H9 (cell line): ENCODE measurements around the gene ANTXR2. TPM values are rescaled to one million over a fixed set of nuclear protein-coding genes. Genes with fewer than 3 reads are reported as not detected.

ENCODE experiments used
- DNase-seq: peaks from one replicate; pipeline ENCODE4 v3.0.0-alpha.2; 2017
- H2AFZ ChIP-seq: one replicate; pipeline ENCODE4 v1.6.1; 2013; ENCODE audit warnings: mild to moderate bottlenecking, low read length, control low read depth, moderate library complexity
- H2AK5ac ChIP-seq: 2 replicates; pipeline ENCODE4 v1.6.1; 2013; ENCODE audit warnings: low read length, control low read depth, mixed read lengths; ENCODE audit not compliant: insufficient read length
- H2BK120ac ChIP-seq: one replicate; pipeline ENCODE4 v1.6.1; 2013; ENCODE audit warnings: low read depth, mild to moderate bottlenecking, low read length, control low read depth, inconsistent platforms; ENCODE audit not compliant: poor library complexity, severe bottlenecking
- H2BK12ac ChIP-seq: 2 replicates; pipeline ENCODE4 v1.6.1; 2013; ENCODE audit warnings: low read length, control low read depth, mixed read lengths, low read depth; ENCODE audit not compliant: insufficient read length
- H2BK15ac ChIP-seq: 2 replicates; pipeline ENCODE4 v1.6.1; 2013; ENCODE audit warnings: low read depth, low read length, control low read depth
- H2BK20ac ChIP-seq: one replicate; pipeline ENCODE4 v1.6.1; 2013; ENCODE audit warnings: low read depth, mild to moderate bottlenecking, low read length, control low read depth, inconsistent platforms; ENCODE audit not compliant: poor library complexity, severe bottlenecking
- H2BK5ac ChIP-seq: 2 replicates; pipeline ENCODE4 v1.6.1; 2013; ENCODE audit warnings: low read length, control low read depth, mixed read lengths; ENCODE audit not compliant: insufficient read length
- H3K14ac ChIP-seq: 2 replicates; pipeline ENCODE4 v1.6.1; 2013; ENCODE audit warnings: low read length, control low read depth; ENCODE audit not compliant: insufficient read depth
- H3K18ac ChIP-seq: 2 replicates; pipeline ENCODE4 v1.6.1; 2013; ENCODE audit warnings: low read depth, mild to moderate bottlenecking, mixed read lengths, low read length, control low read depth; ENCODE audit not compliant: insufficient read length
- H3K23ac ChIP-seq: 2 replicates; pipeline ENCODE4 v1.6.1; 2013; ENCODE audit warnings: low read length, control low read depth, mixed read lengths, low read depth; ENCODE audit not compliant: insufficient read length
- H3K23me2 ChIP-seq: 2 replicates; pipeline ENCODE4 v1.6.1; 2013; ENCODE audit warnings: low read depth, mild to moderate bottlenecking, mixed read lengths, low read length, control low read depth; ENCODE audit not compliant: insufficient read length, poor library complexity, severe bottlenecking
- H3K27ac ChIP-seq: 2 replicates; pipeline ENCODE4 v1.5.1; 2013; ENCODE audit warnings: low read length, control low read depth, mixed read lengths, low read depth; ENCODE audit not compliant: insufficient read length
- H3K27me3 ChIP-seq: 2 replicates; pipeline ENCODE4 v1.6.1; 2013; ENCODE audit warnings: low read length, control low read depth, inconsistent platforms; ENCODE audit not compliant: insufficient read depth
- H3K4ac ChIP-seq: 2 replicates; pipeline ENCODE4 v1.6.1; 2013; ENCODE audit warnings: low read depth, mild to moderate bottlenecking, control low read depth, inconsistent platforms, low read length, moderate library complexity
- H3K4me1 ChIP-seq: 2 replicates; pipeline ENCODE4 v1.6.1; 2013; ENCODE audit warnings: low read length, control low read depth, inconsistent platforms; ENCODE audit not compliant: insufficient read depth
- H3K4me2 ChIP-seq: 2 replicates; pipeline ENCODE4 v1.6.1; 2013; ENCODE audit warnings: low read length, control low read depth, mixed read lengths; ENCODE audit not compliant: insufficient read length, insufficient read depth
- H3K56ac ChIP-seq: 2 replicates; pipeline ENCODE4 v1.6.1; 2013; ENCODE audit warnings: low read depth, mild to moderate bottlenecking, mixed read lengths, low read length, control low read depth; ENCODE audit not compliant: insufficient read length
- H3K79me1 ChIP-seq: 2 replicates; pipeline ENCODE4 v1.6.1; 2013; ENCODE audit warnings: low read depth, mild to moderate bottlenecking, moderate library complexity, low read length, control low read depth, inconsistent platforms; ENCODE audit not compliant: insufficient read depth, poor library complexity, severe bottlenecking
- H3K79me2 ChIP-seq: 2 replicates; pipeline ENCODE4 v1.6.1; 2013; ENCODE audit warnings: low read length, control low read depth, inconsistent platforms; ENCODE audit not compliant: insufficient read depth
- H3K9ac ChIP-seq: 2 replicates; pipeline ENCODE4 v1.6.1; 2013; ENCODE audit warnings: low read length, control low read depth, mixed read lengths; ENCODE audit not compliant: insufficient read length; ENCODE audit errors: extremely low read depth
- H3K9me3 ChIP-seq: one replicate; pipeline ENCODE4 v1.6.1; 2013; ENCODE audit warnings: low read depth, low read length, inconsistent platforms; ENCODE audit not compliant: control insufficient read depth
- H3T11ph ChIP-seq: one replicate; pipeline ENCODE4 v1.6.1; 2013; ENCODE audit warnings: mild to moderate bottlenecking, low read length, control low read depth, inconsistent platforms
- H4K20me1 ChIP-seq: one replicate; pipeline ENCODE4 v1.6.1; 2013; ENCODE audit not compliant: control insufficient read depth, insufficient read length, insufficient read depth
- H4K5ac ChIP-seq: 2 replicates; pipeline ENCODE4 v1.6.1; 2013; ENCODE audit warnings: low read depth, mild to moderate bottlenecking, mixed read lengths, low read length, control low read depth; ENCODE audit not compliant: insufficient read length
- H4K8ac ChIP-seq: replicated peaks from 2 replicates; pipeline ENCODE4 v1.6.1; 2013; ENCODE audit warnings: low read length, control low read depth, mixed read lengths, low read depth; ENCODE audit not compliant: insufficient read length
- H4K91ac ChIP-seq: 2 replicates; pipeline ENCODE4 v1.6.1; 2013; ENCODE audit warnings: low read depth, mild to moderate bottlenecking, moderate library complexity, mixed read lengths, low read length, control low read depth; ENCODE audit not compliant: insufficient read length
- H3K27ac Mint-ChIP-seq, 3 experiments: 2 replicates in 2 of 3; 3 replicates in 1 of 3; pipeline ENCODE4 v1.8.0; 2020 to 2021; ENCODE audit warnings: mixed read lengths in 3 of 3, mild to moderate bottlenecking in 1 of 3, moderate library complexity in 1 of 3
- H3K27me3 Mint-ChIP-seq: 2 replicates; pipeline ENCODE4 v1.8.0; 2021; ENCODE audit warnings: low read depth, mild to moderate bottlenecking, moderate library complexity, mixed read lengths
- H3K36me3 Mint-ChIP-seq, 3 experiments: 2 replicates in 2 of 3; 3 replicates in 1 of 3; pipeline ENCODE4 v1.8.0; 2020 to 2021; ENCODE audit warnings: low read depth in 3 of 3, mixed read lengths in 3 of 3; ENCODE audit not compliant: insufficient read depth in 1 of 3
- H3K4me1 Mint-ChIP-seq, 2 experiments: 2 replicates each; pipeline ENCODE4 v1.8.0; 2020; ENCODE audit warnings: mixed read lengths in 2 of 2
- H3K4me3 Mint-ChIP-seq, 2 experiments: 2 replicates in 1 of 2; 3 replicates in 1 of 2; pipeline ENCODE4 v1.8.0; 2020 to 2021; ENCODE audit warnings: mild to moderate bottlenecking in 2 of 2, mixed read lengths in 2 of 2, moderate library complexity in 1 of 2
- H3K9me3 Mint-ChIP-seq, 2 experiments: 2 replicates in 1 of 2; 3 replicates in 1 of 2; pipeline ENCODE4 v1.8.0; 2020; ENCODE audit warnings: mild to moderate bottlenecking in 2 of 2, mixed read lengths in 2 of 2, moderate library complexity in 1 of 2
- WGBS: extraction: QIAGEN DNeasy Blood & Tissue Kit; methylation state at CpG from one replicate; pipeline ENCODE4 v1.1.7; 2013; ENCODE audit warnings: missing lambda C conversion rate, low lambda C conversion rate, mixed read lengths; ENCODE audit not compliant: insufficient read length; ENCODE audit errors: extremely low coverage; 5-methylcytosine and 5-hydroxymethylcytosine counted together
- total RNA-seq: library from RNA; stranded (reverse); gene quantifications from 2 replicates; pipeline ENCODE4 v1.2.1, GENCODE V29; 2021
- TF ChIP-seq, protein P1 (sequence below): fragments of 200-600 bp; sonication (generic); conservative IDR thresholded peaks from 3 replicates; pipeline ENCODE4 v1.8.0; 2021; ENCODE audit warnings: antibody characterized with exemption, mild to moderate bottlenecking

The ANTXR2 gene
- total RNA-seq, 1 experiment from 2014 or later = 4.7 TPM

DNA sequence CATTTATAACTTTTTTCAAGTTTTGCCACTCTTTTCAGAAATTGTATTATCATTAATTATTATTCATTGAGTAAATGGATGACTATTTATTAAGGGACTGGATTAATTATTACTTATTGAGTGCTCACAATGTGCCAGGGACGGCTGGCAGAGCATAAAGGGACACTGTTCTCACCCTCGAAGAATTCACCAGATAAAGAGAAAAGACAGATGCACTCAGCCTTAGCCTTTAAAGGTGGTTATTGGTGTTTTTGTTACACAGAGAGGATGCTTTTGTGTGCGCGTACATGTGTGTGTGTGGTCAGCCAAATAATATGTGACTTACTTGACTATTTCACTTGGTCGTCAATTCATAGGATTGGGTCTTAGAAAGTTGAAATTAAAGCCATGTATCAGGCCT is 187.0 kb downstream of the ANTXR2 start:
- no peaks in the 10 kb centered on the region; a peak in 1 of 5 replicates for H3K9me3 Mint-ChIP-seq
- no peaks in the 10 kb centered on the region for H3K4me1 ChIP-seq
- no peak overlapping the region for H3K23ac ChIP-seq
- no peak overlapping the region; a peak in 1 of 7 replicates for H3K27ac Mint-ChIP-seq
- no peaks in the 10 kb centered on the region for H4K20me1 ChIP-seq
- H3K27me3 Mint-ChIP-seq = no peaks in the 10 kb centered on the region
- no peak overlapping the region for H3K9ac ChIP-seq
- H2BK12ac ChIP-seq = no peak overlapping the region
- no peak overlapping the region for H4K91ac ChIP-seq
- H3K4me3 Mint-ChIP-seq = no peak overlapping the region
- H3K36me3 Mint-ChIP-seq = no peaks in the 10 kb centered on the region
- no peak overlapping the region for H2AK5ac ChIP-seq
- no peak overlapping the region for H3K27ac ChIP-seq
- no peak overlapping the region for H3K56ac ChIP-seq
- H2BK20ac ChIP-seq = no peak overlapping the region
- H4K5ac ChIP-seq = no peak overlapping the region
- no peaks in the 10 kb centered on the region for H3K23me2 ChIP-seq
- no peak overlapping the region for H2AFZ ChIP-seq
- no peak overlapping the region for H2BK5ac ChIP-seq
- H2BK120ac ChIP-seq = no peak overlapping the region
- H3K27me3 ChIP-seq = no peaks in the 10 kb centered on the region
- H3T11ph ChIP-seq = no peak overlapping the region
- no peak overlapping the region for H4K8ac ChIP-seq
- DNase-seq = no peak
- H3K4me2 ChIP-seq = no peak overlapping the region
- H3K9me3 ChIP-seq = no peaks in the 10 kb centered on the region
- no peak overlapping the region for H3K18ac ChIP-seq
- no peaks in the 10 kb centered on the region for H3K79me2 ChIP-seq
- H3K14ac ChIP-seq = no peak overlapping the region
- H2BK15ac ChIP-seq = no peak overlapping the region
- no peak overlapping the region for H3K4ac ChIP-seq
- no peaks in the 10 kb centered on the region for H3K79me1 ChIP-seq
- no CpG with 5 or more reads among the region's 5 CpGs for WGBS
- no peaks in the 10 kb centered on the region for H3K4me1 Mint-ChIP-seq
- TF ChIP-seq, protein P1, sequence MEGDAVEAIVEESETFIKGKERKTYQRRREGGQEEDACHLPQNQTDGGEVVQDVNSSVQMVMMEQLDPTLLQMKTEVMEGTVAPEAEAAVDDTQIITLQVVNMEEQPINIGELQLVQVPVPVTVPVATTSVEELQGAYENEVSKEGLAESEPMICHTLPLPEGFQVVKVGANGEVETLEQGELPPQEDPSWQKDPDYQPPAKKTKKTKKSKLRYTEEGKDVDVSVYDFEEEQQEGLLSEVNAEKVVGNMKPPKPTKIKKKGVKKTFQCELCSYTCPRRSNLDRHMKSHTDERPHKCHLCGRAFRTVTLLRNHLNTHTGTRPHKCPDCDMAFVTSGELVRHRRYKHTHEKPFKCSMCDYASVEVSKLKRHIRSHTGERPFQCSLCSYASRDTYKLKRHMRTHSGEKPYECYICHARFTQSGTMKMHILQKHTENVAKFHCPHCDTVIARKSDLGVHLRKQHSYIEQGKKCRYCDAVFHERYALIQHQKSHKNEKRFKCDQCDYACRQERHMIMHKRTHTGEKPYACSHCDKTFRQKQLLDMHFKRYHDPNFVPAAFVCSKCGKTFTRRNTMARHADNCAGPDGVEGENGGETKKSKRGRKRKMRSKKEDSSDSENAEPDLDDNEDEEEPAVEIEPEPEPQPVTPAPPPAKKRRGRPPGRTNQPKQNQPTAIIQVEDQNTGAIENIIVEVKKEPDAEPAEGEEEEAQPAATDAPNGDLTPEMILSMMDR = no peak
